Mesendoderm (in vitro differentiated cells): ENCODE data around the gene TMEM30B.

Source experiments
- DNase-seq: peaks from one replicate; pipeline ENCODE4 v3.0.0; 2013
- H2AK5ac ChIP-seq: 2 replicates; pipeline ENCODE4 v1.6.1; 2013; ENCODE audit warnings: low read length, inconsistent platforms
- H2BK120ac ChIP-seq: 2 replicates; pipeline ENCODE4 v1.6.1; 2013; ENCODE audit warnings: low read depth, mild to moderate bottlenecking, low read length, moderate library complexity, mixed read lengths
- H2BK15ac ChIP-seq: replicated peaks from 2 replicates; pipeline ENCODE4 v1.6.1; 2013; ENCODE audit warnings: low read depth, mild to moderate bottlenecking, moderate library complexity
- H2BK5ac ChIP-seq: 2 replicates; pipeline ENCODE4 v1.6.1; 2013; ENCODE audit warnings: low read length, inconsistent platforms
- H3K18ac ChIP-seq: 2 replicates; pipeline ENCODE4 v1.6.1; 2013; ENCODE audit warnings: mild to moderate bottlenecking, low read length, mixed read lengths
- H3K23ac ChIP-seq: one replicate; pipeline ENCODE4 v1.6.1; 2013; ENCODE audit warnings: low read length
- H3K27ac ChIP-seq: 2 replicates; pipeline ENCODE4 v1.5.1; 2013; ENCODE audit warnings: low read depth, mild to moderate bottlenecking, inconsistent platforms, low read length, moderate library complexity
- H3K27me3 ChIP-seq: 2 replicates; pipeline ENCODE4 v1.6.1; 2013; ENCODE audit warnings: low read length, control low read depth, mild to moderate bottlenecking, inconsistent platforms; ENCODE audit not compliant: insufficient read depth, poor library complexity
- H3K36me3 ChIP-seq: 2 replicates; pipeline ENCODE4 v1.6.1; 2013; ENCODE audit warnings: low read length, inconsistent platforms; ENCODE audit not compliant: control insufficient read depth, insufficient read depth
- H3K4ac ChIP-seq: one replicate; pipeline ENCODE4 v1.6.1; 2013; ENCODE audit warnings: low read depth, mild to moderate bottlenecking, low read length, moderate library complexity
- H3K4me1 ChIP-seq: 2 replicates; pipeline ENCODE4 v1.6.1; 2013; ENCODE audit warnings: low read depth, low read length, inconsistent platforms; ENCODE audit not compliant: control insufficient read depth
- H3K4me2 ChIP-seq: 2 replicates; pipeline ENCODE4 v1.6.1; 2013; ENCODE audit warnings: low read length
- H3K4me3 ChIP-seq: 2 replicates; pipeline ENCODE4 v1.5.1; 2013; ENCODE audit warnings: mild to moderate bottlenecking, low read length
- H3K56ac ChIP-seq: one replicate; pipeline ENCODE4 v1.6.1; 2013; ENCODE audit warnings: low read length
- H3K79me1 ChIP-seq: 2 replicates; pipeline ENCODE4 v1.6.1; 2013; ENCODE audit warnings: low read length, inconsistent platforms
- H3K79me2 ChIP-seq: 2 replicates; pipeline ENCODE4 v1.6.1; 2013; ENCODE audit warnings: mild to moderate bottlenecking, low read length; ENCODE audit not compliant: control insufficient read depth, insufficient read depth
- H3K9ac ChIP-seq: 2 replicates; pipeline ENCODE4 v1.6.1; 2013; ENCODE audit warnings: low read length, inconsistent platforms
- H4K5ac ChIP-seq: one replicate; pipeline ENCODE4 v1.6.1; 2013; ENCODE audit warnings: low read length
- H4K8ac ChIP-seq: one replicate; pipeline ENCODE4 v1.6.1; 2013; ENCODE audit warnings: low read depth, mild to moderate bottlenecking, control low read depth, low read length, moderate library complexity
- WGBS: extraction: QIAGEN DNeasy Blood & Tissue Kit; methylation state at CpG from one replicate; pipeline ENCODE4 v1.1.7; 2013; ENCODE audit warnings: low lambda C conversion rate, missing lambda C conversion rate; ENCODE audit not compliant: insufficient coverage; ENCODE audit errors: extremely low coverage; 5-methylcytosine and 5-hydroxymethylcytosine counted together

TMEM30B gene

GRCh38 chr14:61229981-61230380 is 51.2 kb downstream of the TMEM30B start:
- no peaks in the 10 kb centered on the region for H3K36me3 ChIP-seq
- no peaks in the 10 kb centered on the region for H3K27me3 ChIP-seq
- H3K9ac ChIP-seq, result peak overlapping the region; percentile 12
- H3K79me1 ChIP-seq, result no peaks in the 10 kb centered on the region
- no CpG with 5 or more reads among the region's 4 CpGs for WGBS
- H4K5ac ChIP-seq, result no peak overlapping the region
- no peak overlapping the region for H3K18ac ChIP-seq
- no peak overlapping the region for H2BK120ac ChIP-seq
- no peaks in the 10 kb centered on the region for H3K79me2 ChIP-seq
- H3K4me2 ChIP-seq, result no peak overlapping the region
- no peak overlapping the region for H2AK5ac ChIP-seq
- no peak overlapping the region for H2BK15ac ChIP-seq
- H3K4me1 ChIP-seq, result peaks cover 2% of the 10 kb centered on the region
- no peak overlapping the region for H3K23ac ChIP-seq
- H3K27ac ChIP-seq, result no peak overlapping the region
- DNase-seq, result no peak
- no peak overlapping the region for H3K56ac ChIP-seq
- no peak overlapping the region for H2BK5ac ChIP-seq
- no peak overlapping the region for H4K8ac ChIP-seq
- H3K4ac ChIP-seq, result no peak overlapping the region
- no peak overlapping the region for H3K4me3 ChIP-seq

GRCh38 chr14:61229475-61229888 is 51.7 kb downstream of the TMEM30B start:
- no CpG with 5 or more reads among the region's 6 CpGs for WGBS
- H3K4ac ChIP-seq, result no peak overlapping the region
- H3K18ac ChIP-seq, result no peak overlapping the region
- no peak overlapping the region for H4K8ac ChIP-seq
- no peak overlapping the region for H3K23ac ChIP-seq
- H3K36me3 ChIP-seq, result no peaks in the 10 kb centered on the region
- H2BK5ac ChIP-seq, result no peak overlapping the region
- no peak overlapping the region for H3K27ac ChIP-seq
- H2AK5ac ChIP-seq, result no peak overlapping the region
- H4K5ac ChIP-seq, result no peak overlapping the region
- H3K4me2 ChIP-seq, result no peak overlapping the region
- peak overlapping the region; percentile 17 for H3K56ac ChIP-seq
- no peak overlapping the region for H2BK15ac ChIP-seq
- H2BK120ac ChIP-seq, result no peak overlapping the region
- peaks cover 2% of the 10 kb centered on the region for H3K4me1 ChIP-seq
- no peaks in the 10 kb centered on the region for H3K79me2 ChIP-seq
- no peaks in the 10 kb centered on the region for H3K79me1 ChIP-seq
- H3K27me3 ChIP-seq, result no peaks in the 10 kb centered on the region
- H3K9ac ChIP-seq, result no peak overlapping the region
- no peak for DNase-seq
- H3K4me3 ChIP-seq, result no peak overlapping the region

GRCh38 chr14:61227884-61228591 is 53.1 kb downstream of the TMEM30B start:
- no peak overlapping the region for H3K27ac ChIP-seq
- H4K5ac ChIP-seq, result no peak overlapping the region
- WGBS, result no CpG with 5 or more reads among the region's 6 CpGs
- no peak overlapping the region for H3K9ac ChIP-seq
- H3K79me2 ChIP-seq, result no peaks in the 10 kb centered on the region
- no peak overlapping the region for H2AK5ac ChIP-seq
- H3K27me3 ChIP-seq, result no peaks in the 10 kb centered on the region
- H3K36me3 ChIP-seq, result no peaks in the 10 kb centered on the region
- H2BK5ac ChIP-seq, result no peak overlapping the region
- DNase-seq, result no peak
- H3K4me3 ChIP-seq, result no peak overlapping the region
- H3K4me2 ChIP-seq, result no peak overlapping the region
- no peak overlapping the region for H2BK15ac ChIP-seq
- H3K4ac ChIP-seq, result no peak overlapping the region
- H3K4me1 ChIP-seq, result peaks cover 2% of the 10 kb centered on the region
- no peaks in the 10 kb centered on the region for H3K79me1 ChIP-seq
- H3K23ac ChIP-seq, result no peak overlapping the region
- H4K8ac ChIP-seq, result no peak overlapping the region
- H3K56ac ChIP-seq, result no peak overlapping the region
- H3K18ac ChIP-seq, result no peak overlapping the region
- no peak overlapping the region for H2BK120ac ChIP-seq
